Vagina (tissue), 2 donors: ENCODE results near the gene NAP1L1. TPM values are rescaled to one million over a fixed set of nuclear protein-coding genes. Genes with fewer than 3 reads are reported as not detected.

Experiments used
- DNase-seq, 2 donors: peaks; one replicate each; pipeline ENCODE4 v3.0.0-alpha.2; 2017; ENCODE audit errors: extremely low spot score in 2 of 2
- H3K27ac ChIP-seq: fragments of 200-600 bp; sonication (generic); one replicate; pipeline ENCODE4 v1.5.1; 2019
- H3K27me3 ChIP-seq: fragments of 200-600 bp; sonication (generic); one replicate; pipeline ENCODE4 v1.5.1; 2019
- H3K36me3 ChIP-seq, 2 donors: fragments of 200-600 bp; sonication (generic); one replicate each; pipeline ENCODE4 v1.5.1; 2017 to 2019
- H3K4me1 ChIP-seq: fragments of 200-600 bp; sonication (generic); one replicate; pipeline ENCODE4 v1.5.1; 2019
- H3K4me3 ChIP-seq, 2 donors: fragments of 200-600 bp; sonication (generic); 1 replicate in 1 of 2; 2 replicates in 1 of 2; pipeline ENCODE4 v1.5.1; 2016 to 2019
- H3K9me3 ChIP-seq: fragments of 200-600 bp; sonication (generic); one replicate; pipeline ENCODE4 v1.5.1; 2019
- POLR2A ChIP-seq, 2 donors: fragments of 450-650 bp; IDR thresholded peaks; one replicate each; pipeline ENCODE4 v1.6.1; 2017; ENCODE audit warnings: antibody characterized with exemption in 2 of 2, mild to moderate bottlenecking in 2 of 2, moderate library complexity in 2 of 2
- POLR2AphosphoS5 ChIP-seq, 2 donors: sonication (generic); formaldehyde crosslinking; IDR thresholded peaks; one replicate each; pipeline ENCODE4 v1.9.0; 2017; ENCODE audit warnings: antibody characterized with exemption in 2 of 2, mild to moderate bottlenecking in 2 of 2, low read depth in 1 of 2; ENCODE audit not compliant: insufficient read depth in 1 of 2
- intact Hi-C: fragments of 100-400 bp; cut with DNase I; formaldehyde crosslinking; loops from one replicate; pipeline ENCODE4 v1.15.1; 2023
- total RNA-seq: library from RNA; depleted of rRNA; stranded (reverse); fragments of >200 nt; gene quantifications from one replicate; pipeline ENCODE4 v1.2.3, GENCODE V29; 2016
- TF ChIP-seq, protein P1 (sequence below), 3 experiments: fragments of 450-650 bp in 2 of 3; fragments of 200-600 bp in 1 of 3; sonication (generic) in 1 of 3; IDR thresholded peaks; one replicate each; pipeline ENCODE4 v1.5.1; 2017 to 2019; ENCODE audit warnings: antibody characterized with exemption in 3 of 3, mild to moderate bottlenecking in 2 of 3, moderate library complexity in 2 of 3

Gene NAP1L1
- total RNA-seq, 1 donor from 2014 or later = 318 TPM

- Histone ChIP-seq H3K27ac (peak overlapping the region; percentile 93), H3K4me1 (peaks cover 22% of the 10 kb centered on the region), H3K27me3 (no peaks in the 10 kb centered on the region), H3K9me3 (no peaks in the 10 kb centered on the region), H3K4me3 (peak overlapping the region; percentile 60 to 66), H3K36me3 (no peaks in the 10 kb centered on the region)
- TF ChIP-seq POLR2AphosphoS5 (IDR thresholded peaks at IDR 0.05; ENCODE audit: insufficient read depth in 1 of 2, low read depth in 1 of 2) (no peak), POLR2A (IDR thresholded peaks at IDR 0.05) (no peak)
- TF ChIP-seq, protein P1, sequence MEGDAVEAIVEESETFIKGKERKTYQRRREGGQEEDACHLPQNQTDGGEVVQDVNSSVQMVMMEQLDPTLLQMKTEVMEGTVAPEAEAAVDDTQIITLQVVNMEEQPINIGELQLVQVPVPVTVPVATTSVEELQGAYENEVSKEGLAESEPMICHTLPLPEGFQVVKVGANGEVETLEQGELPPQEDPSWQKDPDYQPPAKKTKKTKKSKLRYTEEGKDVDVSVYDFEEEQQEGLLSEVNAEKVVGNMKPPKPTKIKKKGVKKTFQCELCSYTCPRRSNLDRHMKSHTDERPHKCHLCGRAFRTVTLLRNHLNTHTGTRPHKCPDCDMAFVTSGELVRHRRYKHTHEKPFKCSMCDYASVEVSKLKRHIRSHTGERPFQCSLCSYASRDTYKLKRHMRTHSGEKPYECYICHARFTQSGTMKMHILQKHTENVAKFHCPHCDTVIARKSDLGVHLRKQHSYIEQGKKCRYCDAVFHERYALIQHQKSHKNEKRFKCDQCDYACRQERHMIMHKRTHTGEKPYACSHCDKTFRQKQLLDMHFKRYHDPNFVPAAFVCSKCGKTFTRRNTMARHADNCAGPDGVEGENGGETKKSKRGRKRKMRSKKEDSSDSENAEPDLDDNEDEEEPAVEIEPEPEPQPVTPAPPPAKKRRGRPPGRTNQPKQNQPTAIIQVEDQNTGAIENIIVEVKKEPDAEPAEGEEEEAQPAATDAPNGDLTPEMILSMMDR (IDR thresholded peaks at IDR 0.05) = no peak
- intact Hi-C loops = no loop called here
- DNase-seq = no peak
Measured at GRCh38 chr12:76033081-76034011, 51.1 kb downstream of the NAP1L1 start.

- intact Hi-C loops = no loop called here
- DNase-seq = no peak
- H3K9me3 ChIP-seq = no peaks in the 10 kb centered on the region
- peak overlapping the region; percentile 93 for H3K27ac ChIP-seq
- peaks cover 33% of the 10 kb centered on the region for H3K4me1 ChIP-seq
- peak overlapping the region; percentile 60 to 66 for H3K4me3 ChIP-seq
- H3K27me3 ChIP-seq = no peaks in the 10 kb centered on the region
- no peaks in the 10 kb centered on the region for H3K36me3 ChIP-seq
- peak in 1 of 2 donors; percentile 84 for TF ChIP-seq POLR2AphosphoS5 (IDR thresholded peaks at IDR 0.05; ENCODE audit: insufficient read depth in 1 of 2, low read depth in 1 of 2)
- TF ChIP-seq, protein P1 (IDR thresholded peaks at IDR 0.05) = no peak
- TF ChIP-seq POLR2A (IDR thresholded peaks at IDR 0.05) = no peak
Measured at GRCh38 chr12:76032043-76032981, 52.2 kb downstream of the NAP1L1 start.

DNA sequence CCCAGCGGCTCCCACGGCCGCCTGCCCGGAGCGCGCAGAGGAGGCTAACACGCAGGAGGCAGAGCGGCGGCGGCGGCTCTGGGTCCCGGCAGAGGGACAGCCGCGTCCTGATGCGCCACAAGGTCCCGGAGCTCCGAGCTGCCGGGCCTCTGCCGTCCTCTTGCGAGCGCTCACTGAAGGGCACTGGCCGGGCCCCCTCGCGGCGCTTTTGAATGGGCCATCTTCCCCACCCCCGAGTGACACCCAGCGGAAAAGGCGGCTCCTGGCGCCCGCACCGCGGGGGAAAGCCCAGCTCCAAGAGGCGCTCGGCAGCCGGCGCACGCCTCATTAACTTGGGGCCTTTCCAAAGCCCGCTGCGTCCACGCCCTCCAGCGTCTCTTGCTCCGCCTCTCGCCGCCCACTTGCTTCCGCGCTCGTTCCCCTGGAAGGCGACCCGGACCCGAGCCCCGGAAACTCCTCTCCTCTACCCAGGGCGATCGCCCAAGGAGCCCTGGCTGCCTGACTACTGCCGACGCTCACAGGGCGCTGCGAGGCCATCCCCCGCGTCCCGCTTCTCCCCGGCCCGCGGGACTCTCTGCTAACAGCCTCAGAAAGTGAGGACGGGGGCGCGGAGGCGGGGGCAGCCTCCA, 53.0 kb downstream of the NAP1L1 start, which contains the start of gene PHLDA1:
Gene PHLDA1 (minus strand): TSS at position 363 of the 629 bp plus-strand sequence.
- H3K36me3 ChIP-seq = no peaks in the 10 kb centered on the region
- H3K27me3 ChIP-seq = no peaks in the 10 kb centered on the region
- H3K4me1 ChIP-seq = peaks cover 40% of the 10 kb centered on the region
- TF ChIP-seq POLR2A (IDR thresholded peaks at IDR 0.05) = peak in 1 of 2 donors; percentile 86
- peak; percentile 79 to 98 for TF ChIP-seq POLR2AphosphoS5 (IDR thresholded peaks at IDR 0.05; ENCODE audit: insufficient read depth in 1 of 2, low read depth in 1 of 2)
- TF ChIP-seq, protein P1 (IDR thresholded peaks at IDR 0.05) = peak in 1 of 3 experiments; percentile 58
- peak within 1 kb of the TSS; percentile 93 for H3K27ac ChIP-seq
- intact Hi-C loops = no loop called here
- peak in 1 of 2 donors; percentile 98 for DNase-seq
- peak within 1 kb of the TSS; percentile 60 to 66 for H3K4me3 ChIP-seq
- H3K9me3 ChIP-seq = no peaks in the 10 kb centered on the region

DNA sequence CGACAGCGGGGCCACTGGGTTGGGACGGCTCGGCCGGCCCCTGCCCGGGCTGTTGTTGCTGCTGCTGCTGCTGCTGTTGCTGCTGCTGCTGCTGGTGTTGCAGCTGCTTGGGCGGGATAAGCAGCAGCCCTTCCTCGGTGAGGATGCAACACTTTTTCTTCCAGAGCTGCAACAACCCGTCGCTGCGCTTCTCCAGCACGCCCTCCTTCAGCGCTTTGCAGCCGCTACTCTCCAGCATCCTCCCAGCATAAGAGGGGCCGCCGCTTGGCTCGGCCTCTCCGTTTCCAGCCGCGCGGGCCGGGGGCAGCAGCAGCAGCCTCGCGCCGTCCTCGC, 53.4 kb downstream of the NAP1L1 start:
- DNase-seq = no peak
- Histone ChIP-seq H3K27me3 (no peaks in the 10 kb centered on the region), H3K9me3 (no peaks in the 10 kb centered on the region), H3K4me1 (peaks cover 45% of the 10 kb centered on the region), H3K36me3 (no peaks in the 10 kb centered on the region), H3K4me3 (peak overlapping the region; percentile 60 to 66), H3K27ac (peak overlapping the region; percentile 93)
- TF ChIP-seq, protein P1 (IDR thresholded peaks at IDR 0.05) = no peak
- TF ChIP-seq POLR2A (IDR thresholded peaks at IDR 0.05) (no peak), POLR2AphosphoS5 (IDR thresholded peaks at IDR 0.05; ENCODE audit: insufficient read depth in 1 of 2, low read depth in 1 of 2) (no peak)
- intact Hi-C loops = no loop called here
